H9 (cell line): Measurements from ENCODE around the gene RAB30. TPM values are rescaled to one million over a fixed set of nuclear protein-coding genes. Genes with fewer than 3 reads are reported as not detected.

ENCODE experiments used
- DNase-seq: peaks from one replicate; pipeline ENCODE4 v3.0.0-alpha.2; 2017
- H2AFZ ChIP-seq: one replicate; pipeline ENCODE4 v1.6.1; 2013; ENCODE audit warnings: mild to moderate bottlenecking, low read length, control low read depth, moderate library complexity
- H2AK5ac ChIP-seq: 2 replicates; pipeline ENCODE4 v1.6.1; 2013; ENCODE audit warnings: low read length, control low read depth, mixed read lengths; ENCODE audit not compliant: insufficient read length
- H2BK120ac ChIP-seq: one replicate; pipeline ENCODE4 v1.6.1; 2013; ENCODE audit warnings: low read depth, mild to moderate bottlenecking, low read length, control low read depth, inconsistent platforms; ENCODE audit not compliant: poor library complexity, severe bottlenecking
- H2BK12ac ChIP-seq: 2 replicates; pipeline ENCODE4 v1.6.1; 2013; ENCODE audit warnings: low read length, control low read depth, mixed read lengths, low read depth; ENCODE audit not compliant: insufficient read length
- H2BK15ac ChIP-seq: 2 replicates; pipeline ENCODE4 v1.6.1; 2013; ENCODE audit warnings: low read depth, low read length, control low read depth
- H2BK20ac ChIP-seq: one replicate; pipeline ENCODE4 v1.6.1; 2013; ENCODE audit warnings: low read depth, mild to moderate bottlenecking, low read length, control low read depth, inconsistent platforms; ENCODE audit not compliant: poor library complexity, severe bottlenecking
- H2BK5ac ChIP-seq: 2 replicates; pipeline ENCODE4 v1.6.1; 2013; ENCODE audit warnings: low read length, control low read depth, mixed read lengths; ENCODE audit not compliant: insufficient read length
- H3K14ac ChIP-seq: 2 replicates; pipeline ENCODE4 v1.6.1; 2013; ENCODE audit warnings: low read length, control low read depth; ENCODE audit not compliant: insufficient read depth
- H3K18ac ChIP-seq: 2 replicates; pipeline ENCODE4 v1.6.1; 2013; ENCODE audit warnings: low read depth, mild to moderate bottlenecking, mixed read lengths, low read length, control low read depth; ENCODE audit not compliant: insufficient read length
- H3K23ac ChIP-seq: 2 replicates; pipeline ENCODE4 v1.6.1; 2013; ENCODE audit warnings: low read length, control low read depth, mixed read lengths, low read depth; ENCODE audit not compliant: insufficient read length
- H3K23me2 ChIP-seq: 2 replicates; pipeline ENCODE4 v1.6.1; 2013; ENCODE audit warnings: low read depth, mild to moderate bottlenecking, mixed read lengths, low read length, control low read depth; ENCODE audit not compliant: insufficient read length, poor library complexity, severe bottlenecking
- H3K27ac ChIP-seq: 2 replicates; pipeline ENCODE4 v1.5.1; 2013; ENCODE audit warnings: low read length, control low read depth, mixed read lengths, low read depth; ENCODE audit not compliant: insufficient read length
- H3K27me3 ChIP-seq: 2 replicates; pipeline ENCODE4 v1.6.1; 2013; ENCODE audit warnings: low read length, control low read depth, inconsistent platforms; ENCODE audit not compliant: insufficient read depth
- H3K4ac ChIP-seq: 2 replicates; pipeline ENCODE4 v1.6.1; 2013; ENCODE audit warnings: low read depth, mild to moderate bottlenecking, control low read depth, inconsistent platforms, low read length, moderate library complexity
- H3K4me1 ChIP-seq: 2 replicates; pipeline ENCODE4 v1.6.1; 2013; ENCODE audit warnings: low read length, control low read depth, inconsistent platforms; ENCODE audit not compliant: insufficient read depth
- H3K4me2 ChIP-seq: 2 replicates; pipeline ENCODE4 v1.6.1; 2013; ENCODE audit warnings: low read length, control low read depth, mixed read lengths; ENCODE audit not compliant: insufficient read length, insufficient read depth
- H3K56ac ChIP-seq: 2 replicates; pipeline ENCODE4 v1.6.1; 2013; ENCODE audit warnings: low read depth, mild to moderate bottlenecking, mixed read lengths, low read length, control low read depth; ENCODE audit not compliant: insufficient read length
- H3K79me1 ChIP-seq: 2 replicates; pipeline ENCODE4 v1.6.1; 2013; ENCODE audit warnings: low read depth, mild to moderate bottlenecking, moderate library complexity, low read length, control low read depth, inconsistent platforms; ENCODE audit not compliant: insufficient read depth, poor library complexity, severe bottlenecking
- H3K79me2 ChIP-seq: 2 replicates; pipeline ENCODE4 v1.6.1; 2013; ENCODE audit warnings: low read length, control low read depth, inconsistent platforms; ENCODE audit not compliant: insufficient read depth
- H3K9ac ChIP-seq: 2 replicates; pipeline ENCODE4 v1.6.1; 2013; ENCODE audit warnings: low read length, control low read depth, mixed read lengths; ENCODE audit not compliant: insufficient read length; ENCODE audit errors: extremely low read depth
- H3K9me3 ChIP-seq: one replicate; pipeline ENCODE4 v1.6.1; 2013; ENCODE audit warnings: low read depth, low read length, inconsistent platforms; ENCODE audit not compliant: control insufficient read depth
- H3T11ph ChIP-seq: one replicate; pipeline ENCODE4 v1.6.1; 2013; ENCODE audit warnings: mild to moderate bottlenecking, low read length, control low read depth, inconsistent platforms
- H4K20me1 ChIP-seq: one replicate; pipeline ENCODE4 v1.6.1; 2013; ENCODE audit not compliant: control insufficient read depth, insufficient read length, insufficient read depth
- H4K5ac ChIP-seq: 2 replicates; pipeline ENCODE4 v1.6.1; 2013; ENCODE audit warnings: low read depth, mild to moderate bottlenecking, mixed read lengths, low read length, control low read depth; ENCODE audit not compliant: insufficient read length
- H4K8ac ChIP-seq: replicated peaks from 2 replicates; pipeline ENCODE4 v1.6.1; 2013; ENCODE audit warnings: low read length, control low read depth, mixed read lengths, low read depth; ENCODE audit not compliant: insufficient read length
- H4K91ac ChIP-seq: 2 replicates; pipeline ENCODE4 v1.6.1; 2013; ENCODE audit warnings: low read depth, mild to moderate bottlenecking, moderate library complexity, mixed read lengths, low read length, control low read depth; ENCODE audit not compliant: insufficient read length
- H3K27ac Mint-ChIP-seq, 3 experiments: 2 replicates in 2 of 3; 3 replicates in 1 of 3; pipeline ENCODE4 v1.8.0; 2020 to 2021; ENCODE audit warnings: mixed read lengths in 3 of 3, mild to moderate bottlenecking in 1 of 3, moderate library complexity in 1 of 3
- H3K27me3 Mint-ChIP-seq: 2 replicates; pipeline ENCODE4 v1.8.0; 2021; ENCODE audit warnings: low read depth, mild to moderate bottlenecking, moderate library complexity, mixed read lengths
- H3K36me3 Mint-ChIP-seq, 3 experiments: 2 replicates in 2 of 3; 3 replicates in 1 of 3; pipeline ENCODE4 v1.8.0; 2020 to 2021; ENCODE audit warnings: low read depth in 3 of 3, mixed read lengths in 3 of 3; ENCODE audit not compliant: insufficient read depth in 1 of 3
- H3K4me1 Mint-ChIP-seq, 2 experiments: 2 replicates each; pipeline ENCODE4 v1.8.0; 2020; ENCODE audit warnings: mixed read lengths in 2 of 2
- H3K4me3 Mint-ChIP-seq, 2 experiments: 2 replicates in 1 of 2; 3 replicates in 1 of 2; pipeline ENCODE4 v1.8.0; 2020 to 2021; ENCODE audit warnings: mild to moderate bottlenecking in 2 of 2, mixed read lengths in 2 of 2, moderate library complexity in 1 of 2
- H3K9me3 Mint-ChIP-seq, 2 experiments: 2 replicates in 1 of 2; 3 replicates in 1 of 2; pipeline ENCODE4 v1.8.0; 2020; ENCODE audit warnings: mild to moderate bottlenecking in 2 of 2, mixed read lengths in 2 of 2, moderate library complexity in 1 of 2
- CTCF ChIP-seq: fragments of 200-600 bp; sonication (generic); conservative IDR thresholded peaks from 3 replicates; pipeline ENCODE4 v1.8.0; 2021; ENCODE audit warnings: antibody characterized with exemption, mild to moderate bottlenecking
- WGBS: extraction: QIAGEN DNeasy Blood & Tissue Kit; methylation state at CpG from one replicate; pipeline ENCODE4 v1.1.7; 2013; ENCODE audit warnings: missing lambda C conversion rate, low lambda C conversion rate, mixed read lengths; ENCODE audit not compliant: insufficient read length; ENCODE audit errors: extremely low coverage; 5-methylcytosine and 5-hydroxymethylcytosine counted together
- long read RNA-seq: library from polyadenylated mRNA; unstranded; transcript quantifications from one replicate; pipeline ENCODE4 v2.0.0, GENCODE V29; 2020
- total RNA-seq: library from RNA; stranded (reverse); gene quantifications from 2 replicates; pipeline ENCODE4 v1.2.1, GENCODE V29; 2021

The RAB30 gene
- 4.8 and 5.7 TPM in 2 replicates for total RNA-seq
- long read RNA-seq, transcript RAB30-205 (5 exons, 792 nt) = major isoform, 7 of 8 reads
- long read RNA-seq, partial matches to known transcripts = 0 of 8 reads
- long read RNA-seq, other reads (novel, unspliced or antisense) = 1 of 8 reads

- Histone ChIP-seq H3K4ac (peak within 1 kb of the TSS; percentile 65), H3K56ac (peak within 1 kb of the TSS; percentile 97), H3K4me2 (peak within 1 kb of the TSS; percentile 98), H4K8ac (peak within 1 kb of the TSS; percentile 100), H2BK12ac (no peak within 1 kb of the TSS), H3K23me2 (peaks cover 10% of the 10 kb centered on the region), H3K23ac (peak within 1 kb of the TSS; percentile 24), H2BK20ac (no peak within 1 kb of the TSS), H2BK15ac (peak within 1 kb of the TSS; percentile 76; the same call in 1 of the 2 replicates), H3K9me3 (no peaks in the 10 kb centered on the region), H4K91ac (peak within 1 kb of the TSS; percentile 90), H2AK5ac (peak within 1 kb of the TSS; percentile 36), H4K5ac (peak within 1 kb of the TSS; percentile 99), H2AFZ (no peak within 1 kb of the TSS), H3T11ph (peak within 1 kb of the TSS; percentile 74), H3K14ac (peak within 1 kb of the TSS; percentile 100), H2BK5ac (peak within 1 kb of the TSS; percentile 99), H4K20me1 (no peaks in the 10 kb centered on the region), H3K27me3 (no peaks in the 10 kb centered on the region), H2BK120ac (peak within 1 kb of the TSS; percentile 81), H3K18ac (peak within 1 kb of the TSS; percentile 100), H3K79me2 (peaks cover 3% of the 10 kb centered on the region; the same call in 1 of the 2 replicates), H3K27ac (peak within 1 kb of the TSS; percentile 83), H3K4me1 (peaks cover 2% of the 10 kb centered on the region; the same call in 1 of the 2 replicates), H3K9ac (peak within 1 kb of the TSS; percentile 100), H3K79me1 (peaks cover 5% of the 10 kb centered on the region)
- H3K4me3 Mint-ChIP-seq = no peak within 1 kb of the TSS
- DNase-seq = peak; percentile 99
- H3K4me1 Mint-ChIP-seq = peaks cover 7 to 16% of the 10 kb centered on the region in 2 experiments
- no peak within 1 kb of the TSS for H3K27ac Mint-ChIP-seq
- peaks cover 6 to 16% (median 14%) of the 10 kb centered on the region in 3 experiments; a peak in 6 of 7 replicates for H3K36me3 Mint-ChIP-seq
- no CpG with 5 or more reads among the region's 35 CpGs for WGBS
- H3K27me3 Mint-ChIP-seq = peaks cover 2% of the 10 kb centered on the region; the same call in 1 of the 2 replicates
- no peaks in the 10 kb centered on the region for H3K9me3 Mint-ChIP-seq
- no peak for TF ChIP-seq CTCF
These were observed at the start of gene RAB30 for GRCh38 chr11:83071567-83072349. TSS of gene RAB30 (minus strand) at chr11:83071897. CDS start at chr11:82997316, 74,581 bp downstream.
